Endothelial cell of umbilical vein (primary cell): ENCODE results near the gene RAB1B.

Source experiments
- CTCF ChIP-seq, 2 donors: IDR thresholded peaks; 1 replicate in 1 of 2; 2 replicates in 1 of 2; pipeline ENCODE4 v1.5.1; 2011; ENCODE audit warnings: low read length in 2 of 2, mild to moderate bottlenecking in 2 of 2, moderate library complexity in 2 of 2, control low read depth in 1 of 2, inconsistent platforms in 1 of 2, low read depth in 1 of 2; ENCODE audit not compliant: insufficient read depth in 1 of 2; ENCODE audit errors: extremely low read depth in 1 of 2
- EZH2 ChIP-seq: IDR thresholded peaks from 2 replicates; pipeline ENCODE4 v1.6.1; 2012; ENCODE audit warnings: borderline replicate concordance, low read depth, mild to moderate bottlenecking, moderate library complexity, low read length, inconsistent platforms; ENCODE audit not compliant: severe bottlenecking
- FOS ChIP-seq: IDR thresholded peaks from 2 replicates; pipeline ENCODE4 v1.6.1; 2011; ENCODE audit warnings: mild to moderate bottlenecking, low read length, moderate library complexity, borderline replicate concordance; ENCODE audit not compliant: insufficient read depth
- JUN ChIP-seq: IDR thresholded peaks from 2 replicates; pipeline ENCODE4 v1.6.1; 2011; ENCODE audit warnings: borderline replicate concordance, low read depth; ENCODE audit not compliant: insufficient read length, insufficient read depth
- MAX ChIP-seq: IDR thresholded peaks from 2 replicates; pipeline ENCODE4 v1.6.1; 2011; ENCODE audit not compliant: insufficient read depth, insufficient read length
- MYC ChIP-seq: IDR thresholded peaks from one replicate; pipeline ENCODE4 v1.6.1; 2011; ENCODE audit warnings: mild to moderate bottlenecking, low read depth, low read length
- POLR2A ChIP-seq: IDR thresholded peaks from 2 replicates; pipeline ENCODE4 v1.6.1; 2012; ENCODE audit warnings: low read depth, mild to moderate bottlenecking, control low read depth, low read length
- POLR2AphosphoS5 ChIP-seq: IDR thresholded peaks from 2 replicates; pipeline ENCODE4 v1.6.1; 2012; ENCODE audit warnings: low read depth, mild to moderate bottlenecking, control low read depth, low read length, moderate library complexity; ENCODE audit not compliant: insufficient read depth

DNA sequence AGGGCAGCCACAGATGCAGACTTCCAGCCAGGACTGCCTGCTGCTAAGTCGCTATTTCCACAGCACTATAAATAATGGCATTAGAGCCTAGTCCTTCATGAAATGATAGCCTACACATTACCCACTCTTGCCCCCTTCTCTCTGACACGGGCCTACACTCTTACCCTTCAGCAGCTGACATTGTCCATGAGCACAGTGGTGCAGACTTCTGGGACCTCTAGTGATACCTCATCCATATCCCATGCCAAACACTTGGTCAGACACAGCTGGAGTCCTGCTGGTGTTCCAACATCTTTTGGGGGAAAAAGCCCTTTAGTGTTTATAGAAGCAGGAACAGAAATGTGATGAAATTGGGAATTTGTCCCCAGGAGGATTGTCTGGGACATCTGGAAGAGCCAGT, 43.4 kb upstream of the RAB1B start:
- TF ChIP-seq CTCF (IDR thresholded peaks at IDR 0.05; ENCODE audit: extremely low read depth in 1 of 2, insufficient read depth in 1 of 2, low read depth in 1 of 2, low read length in 2 of 2) (no peak), POLR2AphosphoS5 (no peak), POLR2A (no peak), MAX (no peak), JUN (no peak), EZH2 (no peak), FOS (no peak), MYC (no peak)
